Body of pancreas (tissue), 4 donors: ENCODE measurements around the gene POSTN.

ENCODE experiments used
- POLR2A ChIP-seq, 3 donors: fragments of 450-650 bp; IDR thresholded peaks; one replicate each; pipeline ENCODE4 v1.6.1; 2016; ENCODE audit warnings: antibody characterized with exemption in 3 of 3, mild to moderate bottlenecking in 2 of 3
- TF ChIP-seq, protein P1 (sequence below), 7 experiments: fragments of 450-650 bp in 4 of 7; fragments of 200-600 bp in 3 of 7; sonication (generic) in 3 of 7; IDR thresholded peaks; one replicate each; pipeline ENCODE4 v1.5.1; 2016 to 2019; ENCODE audit warnings: antibody characterized with exemption in 7 of 7

DNA sequence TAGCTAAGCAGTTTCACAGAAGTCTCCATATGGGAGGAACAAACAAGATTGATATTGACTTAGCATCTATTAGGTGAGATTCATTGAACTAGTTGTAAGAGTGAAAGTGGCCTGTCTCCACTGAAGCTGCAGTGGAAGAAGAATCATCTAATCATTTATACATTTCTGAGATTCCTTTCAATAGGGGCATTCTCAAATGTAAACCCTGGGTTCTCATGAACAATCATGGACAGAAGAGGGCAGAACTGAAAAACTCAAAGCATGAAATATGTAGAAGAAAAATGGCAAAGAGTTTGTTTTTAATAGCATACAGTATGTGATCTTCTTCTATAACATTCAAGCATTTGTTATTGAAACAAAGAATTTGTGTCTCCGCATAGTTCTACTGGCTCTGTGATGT, 17.6 kb upstream of the POSTN start:
- TF ChIP-seq, protein P1, sequence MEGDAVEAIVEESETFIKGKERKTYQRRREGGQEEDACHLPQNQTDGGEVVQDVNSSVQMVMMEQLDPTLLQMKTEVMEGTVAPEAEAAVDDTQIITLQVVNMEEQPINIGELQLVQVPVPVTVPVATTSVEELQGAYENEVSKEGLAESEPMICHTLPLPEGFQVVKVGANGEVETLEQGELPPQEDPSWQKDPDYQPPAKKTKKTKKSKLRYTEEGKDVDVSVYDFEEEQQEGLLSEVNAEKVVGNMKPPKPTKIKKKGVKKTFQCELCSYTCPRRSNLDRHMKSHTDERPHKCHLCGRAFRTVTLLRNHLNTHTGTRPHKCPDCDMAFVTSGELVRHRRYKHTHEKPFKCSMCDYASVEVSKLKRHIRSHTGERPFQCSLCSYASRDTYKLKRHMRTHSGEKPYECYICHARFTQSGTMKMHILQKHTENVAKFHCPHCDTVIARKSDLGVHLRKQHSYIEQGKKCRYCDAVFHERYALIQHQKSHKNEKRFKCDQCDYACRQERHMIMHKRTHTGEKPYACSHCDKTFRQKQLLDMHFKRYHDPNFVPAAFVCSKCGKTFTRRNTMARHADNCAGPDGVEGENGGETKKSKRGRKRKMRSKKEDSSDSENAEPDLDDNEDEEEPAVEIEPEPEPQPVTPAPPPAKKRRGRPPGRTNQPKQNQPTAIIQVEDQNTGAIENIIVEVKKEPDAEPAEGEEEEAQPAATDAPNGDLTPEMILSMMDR (IDR thresholded peaks at IDR 0.05): no peak
- no peak for TF ChIP-seq POLR2A (IDR thresholded peaks at IDR 0.05)
